ENCODE results near the gene TMEM132A. TPM values are rescaled to one million over a fixed set of nuclear protein-coding genes. Genes with fewer than 3 reads are reported as not detected.
A peak's percentile ranks its signal among the peaks of the same experiment; 100 is the strongest.

Gene TMEM132A
- total RNA-seq, 2 donors from 2014 or later = 2.4 to 3.5 TPM

DNA sequence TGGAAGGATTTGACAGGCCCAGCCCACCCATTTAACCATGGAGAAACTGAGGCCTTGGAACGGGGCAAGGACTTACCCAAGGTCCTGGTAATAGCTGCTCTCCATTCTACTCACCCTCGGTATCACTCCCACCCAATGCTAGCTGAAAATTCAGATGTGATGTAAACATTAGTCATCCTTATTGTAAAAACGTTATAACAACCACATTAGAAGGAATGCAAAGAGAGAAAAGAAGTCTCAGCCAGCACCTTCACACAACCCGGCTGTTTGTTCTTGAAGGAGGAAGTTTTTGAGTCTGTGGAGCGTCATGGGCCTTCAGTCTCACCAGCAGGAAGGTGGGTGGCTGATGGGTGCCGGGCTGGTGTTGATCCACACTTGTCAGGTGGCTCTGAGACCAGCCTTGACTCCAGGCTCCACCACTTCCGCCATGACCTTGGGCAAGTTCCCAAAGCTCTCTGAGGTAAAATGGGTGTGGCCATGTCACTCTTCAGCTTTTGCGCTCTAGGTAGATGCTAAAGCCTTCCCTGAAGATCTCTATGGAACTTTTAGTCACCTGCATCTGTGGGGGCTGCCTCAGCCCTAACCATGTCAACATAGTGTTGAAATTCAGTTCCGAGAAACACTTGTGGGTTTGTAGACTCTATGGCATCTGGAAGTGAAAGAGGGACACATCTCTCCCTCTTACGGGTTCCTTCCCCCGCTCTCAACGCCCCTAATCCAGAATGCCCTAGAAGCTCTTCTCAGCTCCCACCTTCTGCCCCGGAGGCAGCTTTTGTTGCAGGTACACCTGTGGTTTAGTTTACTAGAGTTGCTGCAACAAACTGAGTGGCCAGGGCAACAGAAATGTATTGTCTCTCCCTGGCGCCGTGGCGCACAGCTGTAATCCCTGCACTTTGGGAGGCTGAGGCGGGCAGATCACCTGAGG is 62.0 kb downstream of the TMEM132A start:
- DNase-seq = peak; percentile 88 to 94
- Mint-ChIP-seq H3K27ac (peak overlapping the region; percentile 93), H3K4me1 (ENCODE audit: low read depth) (peaks cover 98% of the 10 kb centered on the region), H3K36me3 (ENCODE audit: insufficient read depth in 2 of 2) (peaks cover 28 to 53% of the 10 kb centered on the region in 2 donors), H3K4me3 (peak overlapping the region; percentile 79 to 98), H3K27me3 (ENCODE audit: low read depth) (no peaks in the 10 kb centered on the region), H3K9me3 (no peaks in the 10 kb centered on the region)
- ATAC-seq (replicated peaks in 1 of 2) = peak; percentile 78 to 84

Other genes with a start within 250 kb of the TMEM132A start
- not detected for gene MS4A8, start 224.8 kb upstream of the TMEM132A start, total RNA-seq
- not detected for gene MS4A18, start 199.7 kb upstream of the TMEM132A start, total RNA-seq
- gene MS4A15, start 167.6 kb upstream of the TMEM132A start, total RNA-seq = not detected
- not detected for gene MS4A10, start 139.1 kb upstream of the TMEM132A start, total RNA-seq
- 10 to 100 TPM; 16.4 to 23.9 TPM for gene CCDC86, start 82.3 kb upstream of the TMEM132A start, total RNA-seq
- under 1 TPM; 0.16 to 0.17 TPM for gene PTGDR2, start 68.5 kb upstream of the TMEM132A start, total RNA-seq
- not detected for gene ZP1, start 56.9 kb upstream of the TMEM132A start, total RNA-seq
- gene PRPF19, start 17.9 kb upstream of the TMEM132A start, total RNA-seq = 100 to 1,000 TPM; 139 to 175 TPM
- 10 to 100 TPM; 61.9 to 66.3 TPM for gene TMEM109, start 10.3 kb upstream of the TMEM132A start, total RNA-seq
- 1 to 10 TPM; 3.5 to 4.1 TPM for gene SLC15A3, start 27.7 kb downstream of the TMEM132A start, total RNA-seq
- gene CD6, start 47.2 kb downstream of the TMEM132A start, total RNA-seq = 100 to 1,000 TPM; 298 to 313 TPM
- 100 to 1,000 TPM; 285 to 317 TPM for gene CD5, start 178.0 kb downstream of the TMEM132A start, total RNA-seq
- 10 to 100 TPM; 13.0 to 14.9 TPM for gene VPS37C, start 237.0 kb downstream of the TMEM132A start, total RNA-seq

Measured in activated T-cell treated with anti-CD3 and anti-CD28 coated beads, Interleukin-2, amount 50 U/mL, for 72 hours (primary cell).